ENCODE data around the gene KLF11. TPM values are rescaled to one million over a fixed set of nuclear protein-coding genes. Genes with fewer than 3 reads are reported as not detected.

KLF11 gene
- total RNA-seq, 1 experiment from 2014 or later: 10.9 TPM

DNA sequence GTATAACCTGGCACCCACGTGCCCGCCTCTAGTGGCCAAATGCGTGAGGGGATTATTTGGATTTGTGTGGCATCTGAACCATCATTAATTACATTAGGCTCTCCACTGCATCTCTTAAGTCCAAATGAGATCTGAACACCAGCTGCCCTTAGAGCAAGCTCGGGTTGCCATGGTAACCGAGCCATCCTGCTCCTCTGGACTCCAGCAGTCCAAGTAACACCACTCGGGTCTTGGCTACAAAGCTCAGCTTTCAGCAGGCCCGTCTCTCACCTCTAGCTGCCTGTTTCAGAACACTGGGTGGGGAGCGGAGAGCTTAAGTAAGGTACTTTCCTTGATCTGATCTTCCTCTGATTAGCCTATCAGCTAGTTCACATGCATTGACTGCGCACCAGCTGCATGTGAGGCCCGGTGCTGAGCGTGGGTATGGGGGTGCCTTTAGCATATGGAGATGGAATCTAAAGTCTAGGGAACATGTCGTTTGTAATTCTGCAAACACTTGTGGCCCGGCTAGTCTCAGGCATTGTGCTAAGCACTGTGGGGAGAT, 51.0 kb downstream of the KLF11 start:
- Histone ChIP-seq H3K4me2 (no peak overlapping the region), H3K9me2 (ENCODE audit: insufficient read depth) (no peaks in the 10 kb centered on the region), H3F3A (ENCODE audit: insufficient read depth, low read depth) (no peaks in the 10 kb centered on the region), H3K4me1 (replicated peaks; ENCODE audit: insufficient read depth) (no peaks in the 10 kb centered on the region), H3K27me3 (ENCODE audit: insufficient read depth, low read depth) (no peaks in the 10 kb centered on the region), H2AFZ (no peak overlapping the region), H3K4me3 (no peak overlapping the region), H3K36me3 (ENCODE audit: low read depth) (no peaks in the 10 kb centered on the region), H4K20me1 (ENCODE audit: insufficient read depth) (no peaks in the 10 kb centered on the region), H3K79me2 (ENCODE audit: low read depth) (no peaks in the 10 kb centered on the region), H3K27ac (no peak overlapping the region), H3K9me3 (ENCODE audit: insufficient read depth, low read depth) (no peaks in the 10 kb centered on the region)
- TF ChIP-seq EZH2 (IDR thresholded peaks at IDR 0.05; ENCODE audit: low read depth) (no peak), CTCF (conservative IDR thresholded peaks at IDR 0.05) (no peak)
- no TSS peak for BruUV-seq (replicated peaks)
- POLR2A ChIA-PET (ENCODE audit: unreplicated experiment): interaction anchor here (0.5 to 0.6 kb wide), 2 partner anchors 545 to 952 kb away, joined by 3 to 4 read pairs; no protein-coding TSS in a partner anchor
- intact Hi-C loops (cut with micrococcal nuclease; ENCODE audit: unreplicated experiment): no loop called here
- CTCF ChIA-PET: no interaction called here
- no peak for DNase-seq

- H3K4me3 ChIP-seq: no peak overlapping the region
- no peak overlapping the region for H3K4me2 ChIP-seq
- DNase-seq: no peak
- BruUV-seq (replicated peaks): no TSS peak
- H2AFZ ChIP-seq: no peak overlapping the region
- H3K36me3 ChIP-seq (ENCODE audit: low read depth): no peaks in the 10 kb centered on the region
- ChIA-PET CTCF (no interaction called here), POLR2A (ENCODE audit: unreplicated experiment) (no interaction called here)
- TF ChIP-seq CTCF (conservative IDR thresholded peaks at IDR 0.05) (no peak), EZH2 (IDR thresholded peaks at IDR 0.05; ENCODE audit: low read depth) (no peak)
- H3K79me2 ChIP-seq (ENCODE audit: low read depth): no peaks in the 10 kb centered on the region
- no peaks in the 10 kb centered on the region for H3K27me3 ChIP-seq (ENCODE audit: insufficient read depth, low read depth)
- no peaks in the 10 kb centered on the region for H3K4me1 ChIP-seq (replicated peaks; ENCODE audit: insufficient read depth)
- H3K27ac ChIP-seq: no peak overlapping the region
- H3K9me2 ChIP-seq (ENCODE audit: insufficient read depth): no peaks in the 10 kb centered on the region
- no peaks in the 10 kb centered on the region for H4K20me1 ChIP-seq (ENCODE audit: insufficient read depth)
- intact Hi-C loops (cut with micrococcal nuclease; ENCODE audit: unreplicated experiment): no loop called here
- no peaks in the 10 kb centered on the region for H3F3A ChIP-seq (ENCODE audit: insufficient read depth, low read depth)
- H3K9me3 ChIP-seq (ENCODE audit: insufficient read depth, low read depth): no peaks in the 10 kb centered on the region
Observed at GRCh38 chr2:10095175-10095574, 51.8 kb downstream of the KLF11 start.

DNA sequence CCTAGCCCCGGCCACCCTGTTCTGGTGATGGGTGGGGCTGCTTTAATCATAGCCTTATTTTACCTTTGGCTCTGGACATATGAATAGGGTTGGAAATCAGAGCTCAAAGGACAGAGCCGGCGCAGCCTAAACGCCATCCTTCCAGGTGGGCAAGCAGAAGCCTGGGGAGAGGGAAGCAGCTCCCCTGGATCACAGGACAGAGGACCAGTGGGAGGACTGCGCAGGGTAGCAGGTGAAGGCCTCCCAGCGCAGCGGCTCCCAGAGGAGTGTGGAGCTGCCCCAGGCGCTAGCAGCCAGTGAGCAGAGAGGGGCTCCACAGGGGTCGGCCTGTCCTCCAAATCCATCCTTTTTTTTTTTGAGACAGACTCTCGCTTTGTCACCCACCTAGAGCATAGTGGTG, 53.3 kb downstream of the KLF11 start:
- Histone ChIP-seq H3K27me3 (ENCODE audit: insufficient read depth, low read depth) (no peaks in the 10 kb centered on the region), H3K4me3 (no peak overlapping the region), H3K9me3 (ENCODE audit: insufficient read depth, low read depth) (no peaks in the 10 kb centered on the region), H4K20me1 (ENCODE audit: insufficient read depth) (no peaks in the 10 kb centered on the region), H3K9me2 (ENCODE audit: insufficient read depth) (no peaks in the 10 kb centered on the region), H3K4me1 (replicated peaks; ENCODE audit: insufficient read depth) (no peaks in the 10 kb centered on the region), H3K27ac (no peak overlapping the region), H3F3A (ENCODE audit: insufficient read depth, low read depth) (no peaks in the 10 kb centered on the region), H3K36me3 (ENCODE audit: low read depth) (no peaks in the 10 kb centered on the region), H3K4me2 (no peak overlapping the region), H2AFZ (no peak overlapping the region), H3K79me2 (ENCODE audit: low read depth) (no peaks in the 10 kb centered on the region)
- TF ChIP-seq EZH2 (IDR thresholded peaks at IDR 0.05; ENCODE audit: low read depth) (no peak), CTCF (conservative IDR thresholded peaks at IDR 0.05) (no peak)
- no TSS peak for BruUV-seq (replicated peaks)
- no peak for DNase-seq
- ChIA-PET CTCF (interaction anchor here (0.6 to 1.9 kb wide), 7 partner anchors 12 to 315 kb away, joined by 3 to 15 read pairs (median 4); no protein-coding TSS in a partner anchor), POLR2A (ENCODE audit: unreplicated experiment) (no interaction called here)
- intact Hi-C loops (cut with micrococcal nuclease; ENCODE audit: unreplicated experiment): no loop called here

All from PC-9 (cell line).